Endothelial cell of umbilical vein (primary cell): Measurements from ENCODE around the gene NHS. TPM values are rescaled to one million over a fixed set of nuclear protein-coding genes. Genes with fewer than 3 reads are reported as not detected.

Source experiments
- BruUV-seq: library from RNA; stranded (reverse); fragments of 400-500 nt; replicated peaks from 2 replicates; lab custom pipeline; 2021; lab: Mats Ljungman, UMichigan
- CTCF ChIA-PET: fragments of 300-600, 350-600 bp; sonication (Branson Sonifier 250); formaldehyde crosslinking; loops from one replicate; lab custom pipeline; 2021; ENCODE audit warnings: antibody characterized with exemption, inconsistent platforms; lab: Charles Lee
- POLR2A ChIA-PET: fragments of 300-600, 350-600 bp; sonication (Branson Sonifier 250); formaldehyde crosslinking; loops from one replicate; lab custom pipeline; 2021; ENCODE audit warnings: antibody characterized with exemption, inconsistent platforms; lab: Charles Lee
- DNase-seq: peaks from one replicate; pipeline ENCODE4 v3.0.0-alpha.2; 2011; ENCODE audit warnings: low read depth, low spot score
- FAIRE-seq: peaks from 2 replicates; lab custom pipeline; 2011; peaks lifted over from hg19 to GRCh38; lab: Jason Lieb, UNC
- H2AFZ ChIP-seq: 2 replicates; pipeline ENCODE4 v1.6.0; 2012; ENCODE audit warnings: low read depth, low read length, control low read depth, inconsistent platforms
- H3K27ac ChIP-seq: 2 replicates; pipeline ENCODE4 v1.5.1; 2011; ENCODE audit warnings: low read depth, mild to moderate bottlenecking, control low read depth, low read length, moderate library complexity; ENCODE audit not compliant: insufficient read depth
- H3K27me3 ChIP-seq, 2 experiments: 2 replicates each; pipeline versions ENCODE4 v1.6.0 to v1.6.1; 2011; ENCODE audit warnings: low read length in 2 of 2, mixed read lengths in 1 of 2; ENCODE audit not compliant: control insufficient read depth in 2 of 2, insufficient read depth in 2 of 2
- H3K36me3 ChIP-seq, 2 experiments: 2 replicates in 1 of 2; 3 replicates in 1 of 2; pipeline ENCODE4 v1.5.1; 2011; ENCODE audit warnings: low read length in 2 of 2, mild to moderate bottlenecking in 1 of 2, moderate library complexity in 1 of 2; ENCODE audit not compliant: control insufficient read depth in 2 of 2, insufficient read depth in 2 of 2; ENCODE audit errors: extremely low read depth in 1 of 2
- H3K4me1 ChIP-seq: 3 replicates; pipeline ENCODE4 v1.5.1; 2011; ENCODE audit warnings: mild to moderate bottlenecking, low read length; ENCODE audit not compliant: control insufficient read depth, insufficient read depth; ENCODE audit errors: extremely low read depth
- H3K4me2 ChIP-seq: 2 replicates; pipeline ENCODE4 v1.6.1; 2011; ENCODE audit warnings: low read length, control low read depth, mixed read lengths; ENCODE audit not compliant: insufficient read depth
- H3K4me3 ChIP-seq, 3 experiments: fragments of 200-600 bp in 1 of 3; sonication (generic), shearing (Covaris generic) in 1 of 3; replicated peaks in 1 of 3; 2 replicates each; pipeline ENCODE4 v1.5.1; 2011 to 2016; ENCODE audit warnings: control low read depth in 3 of 3, low read length in 3 of 3, mild to moderate bottlenecking in 2 of 3, inconsistent platforms in 1 of 3, low read depth in 1 of 3, moderate library complexity in 1 of 3; ENCODE audit not compliant: insufficient read depth in 1 of 3
- H3K79me2 ChIP-seq: 2 replicates; pipeline ENCODE4 v1.6.0; 2012; ENCODE audit warnings: low read length, inconsistent platforms; ENCODE audit not compliant: control insufficient read depth, insufficient read depth
- H3K9ac ChIP-seq: replicated peaks from 2 replicates; pipeline ENCODE3; 2011; ENCODE audit warnings: low read length, control low read depth; ENCODE audit not compliant: insufficient read depth; ENCODE audit errors: extremely low read depth
- H3K9me1 ChIP-seq: replicated peaks from 3 replicates; pipeline ENCODE4 v1.6.0; 2011; ENCODE audit warnings: mild to moderate bottlenecking, low read length; ENCODE audit not compliant: control insufficient read depth, insufficient read depth; ENCODE audit errors: extremely low read depth
- H3K9me3 ChIP-seq: replicated peaks from 2 replicates; pipeline ENCODE4 v1.5.1; 2012; ENCODE audit warnings: low read length, inconsistent platforms; ENCODE audit not compliant: control insufficient read depth, insufficient read depth
- H4K20me1 ChIP-seq: replicated peaks from 2 replicates; pipeline ENCODE3; 2011; ENCODE audit warnings: mild to moderate bottlenecking, low read length; ENCODE audit not compliant: control insufficient read depth, insufficient read depth; ENCODE audit errors: extremely low read depth
- EZH2 ChIP-seq: IDR thresholded peaks from 2 replicates; pipeline ENCODE4 v1.6.1; 2012; ENCODE audit warnings: borderline replicate concordance, low read depth, mild to moderate bottlenecking, moderate library complexity, low read length, inconsistent platforms; ENCODE audit not compliant: severe bottlenecking
- FOS ChIP-seq: IDR thresholded peaks from 2 replicates; pipeline ENCODE4 v1.6.1; 2011; ENCODE audit warnings: mild to moderate bottlenecking, low read length, moderate library complexity, borderline replicate concordance; ENCODE audit not compliant: insufficient read depth
- GATA2 ChIP-seq: IDR thresholded peaks from 2 replicates; pipeline ENCODE4 v1.7.0; 2011; ENCODE audit warnings: low read depth, mild to moderate bottlenecking, moderate library complexity, mixed read lengths, low read length; ENCODE audit not compliant: insufficient read length, insufficient read depth
- JUN ChIP-seq: IDR thresholded peaks from 2 replicates; pipeline ENCODE4 v1.6.1; 2011; ENCODE audit warnings: borderline replicate concordance, low read depth; ENCODE audit not compliant: insufficient read length, insufficient read depth
- MYC ChIP-seq: IDR thresholded peaks from one replicate; pipeline ENCODE4 v1.6.1; 2011; ENCODE audit warnings: mild to moderate bottlenecking, low read depth, low read length
- POLR2A ChIP-seq: IDR thresholded peaks from 2 replicates; pipeline ENCODE4 v1.6.1; 2012; ENCODE audit warnings: low read depth, mild to moderate bottlenecking, control low read depth, low read length
- POLR2AphosphoS5 ChIP-seq: IDR thresholded peaks from 2 replicates; pipeline ENCODE4 v1.6.1; 2012; ENCODE audit warnings: low read depth, mild to moderate bottlenecking, control low read depth, low read length, moderate library complexity; ENCODE audit not compliant: insufficient read depth
- dilution Hi-C: fragments of 300-500 bp; cut with MboI; formaldehyde crosslinking; loops from one replicate; pipeline ENCODE4 v1.15.0; 2019; ENCODE audit warnings: low sequenced_read_pairs; ENCODE audit not compliant: extremely low pct_ligation_motif_present
- intact Hi-C: fragments of 100-400 bp; cut with micrococcal nuclease; formaldehyde crosslinking; loops from one replicate; pipeline ENCODE4 v1.10.0; 2022
- polyA plus RNA-seq, 4 experiments: library from polyadenylated mRNA; depleted of rRNA in 3 of 4; stranded (reverse) in 3 of 4; unstranded in 1 of 4; fragments of >200 nt; gene quantifications; 2 replicates each; pipeline versions ENCODE4 v1.2.1 to v1.2.3, GENCODE V29; 2011 to 2012; ENCODE audit warnings: missing spikeins in 1 of 4
- total RNA-seq: library from RNA; stranded (reverse); gene quantifications from 2 replicates; pipeline ENCODE4 v1.2.3, GENCODE V29; 2021
- TF ChIP-seq, protein P1 (sequence below), 2 donors: IDR thresholded peaks; 1 replicate in 1 of 2; 2 replicates in 1 of 2; pipeline ENCODE4 v1.5.1; 2011; ENCODE audit warnings: low read length in 2 of 2, mild to moderate bottlenecking in 2 of 2, moderate library complexity in 2 of 2, control low read depth in 1 of 2, inconsistent platforms in 1 of 2, low read depth in 1 of 2; ENCODE audit not compliant: insufficient read depth in 1 of 2; ENCODE audit errors: extremely low read depth in 1 of 2
- TF ChIP-seq, protein P2 (sequence below): IDR thresholded peaks from 2 replicates; pipeline ENCODE4 v1.6.1; 2011; ENCODE audit not compliant: insufficient read depth, insufficient read length

NHS gene
- total and polyA plus RNA-seq, 2 donors (not counting 3 experiments of a cell fraction or from before 2014, with no cell fraction given) = 0.07 to 0.46 TPM

DNA sequence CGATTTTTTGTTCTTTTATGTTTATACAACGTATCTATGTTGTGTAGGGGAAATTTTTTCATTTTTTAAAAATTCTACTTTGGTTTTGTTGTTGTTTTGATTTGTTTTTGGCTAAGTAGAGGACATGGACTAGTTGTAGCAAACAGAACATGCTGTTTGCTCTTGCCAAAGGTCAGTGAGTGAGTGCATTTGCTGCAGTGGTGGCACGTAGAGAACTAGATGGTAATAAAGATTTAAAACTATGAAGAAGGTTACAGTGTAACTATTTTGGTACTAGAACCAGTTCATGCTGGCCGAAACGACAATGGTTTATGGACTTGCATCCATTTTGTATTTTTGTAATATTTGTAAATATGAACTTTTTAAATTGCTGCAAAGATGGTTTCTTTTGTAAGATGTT lies 360.4 kb downstream of the NHS start:
- TF ChIP-seq POLR2AphosphoS5 (no peak), JUN (no peak), MYC (no peak)
- TF ChIP-seq, protein P1, sequence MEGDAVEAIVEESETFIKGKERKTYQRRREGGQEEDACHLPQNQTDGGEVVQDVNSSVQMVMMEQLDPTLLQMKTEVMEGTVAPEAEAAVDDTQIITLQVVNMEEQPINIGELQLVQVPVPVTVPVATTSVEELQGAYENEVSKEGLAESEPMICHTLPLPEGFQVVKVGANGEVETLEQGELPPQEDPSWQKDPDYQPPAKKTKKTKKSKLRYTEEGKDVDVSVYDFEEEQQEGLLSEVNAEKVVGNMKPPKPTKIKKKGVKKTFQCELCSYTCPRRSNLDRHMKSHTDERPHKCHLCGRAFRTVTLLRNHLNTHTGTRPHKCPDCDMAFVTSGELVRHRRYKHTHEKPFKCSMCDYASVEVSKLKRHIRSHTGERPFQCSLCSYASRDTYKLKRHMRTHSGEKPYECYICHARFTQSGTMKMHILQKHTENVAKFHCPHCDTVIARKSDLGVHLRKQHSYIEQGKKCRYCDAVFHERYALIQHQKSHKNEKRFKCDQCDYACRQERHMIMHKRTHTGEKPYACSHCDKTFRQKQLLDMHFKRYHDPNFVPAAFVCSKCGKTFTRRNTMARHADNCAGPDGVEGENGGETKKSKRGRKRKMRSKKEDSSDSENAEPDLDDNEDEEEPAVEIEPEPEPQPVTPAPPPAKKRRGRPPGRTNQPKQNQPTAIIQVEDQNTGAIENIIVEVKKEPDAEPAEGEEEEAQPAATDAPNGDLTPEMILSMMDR (IDR thresholded peaks at IDR 0.05; ENCODE audit: extremely low read depth in 1 of 2, insufficient read depth in 1 of 2, low read depth in 1 of 2, low read length in 2 of 2) = no peak
- Histone ChIP-seq H4K20me1 (no peaks in the 10 kb centered on the region), H3K27ac (no peak overlapping the region), H3K9me3 (no peaks in the 10 kb centered on the region), H3K27me3 (no peaks in the 10 kb centered on the region), H3K4me3 (no peak overlapping the region), H3K4me2 (no peak overlapping the region), H3K4me1 (no peaks in the 10 kb centered on the region), H3K36me3 (no peaks in the 10 kb centered on the region), H3K79me2 (peaks cover 15% of the 10 kb centered on the region), H3K9ac (no peak overlapping the region), H3K9me1 (no peaks in the 10 kb centered on the region), H2AFZ (no peak overlapping the region)
- ChIA-PET POLR2A (no interaction called here), CTCF (no interaction called here)
- intact Hi-C loops = loop anchor here (5.0 to 10.0 kb wide), 2 partner anchors 1247 to 1881 kb away; partner anchors contain the start of genes AP1S2 and PHKA2
- dilution Hi-C loops = no loop called here
- BruUV-seq = no TSS peak
- DNase-seq = no peak
- peak; percentile 18 for FAIRE-seq

DNA sequence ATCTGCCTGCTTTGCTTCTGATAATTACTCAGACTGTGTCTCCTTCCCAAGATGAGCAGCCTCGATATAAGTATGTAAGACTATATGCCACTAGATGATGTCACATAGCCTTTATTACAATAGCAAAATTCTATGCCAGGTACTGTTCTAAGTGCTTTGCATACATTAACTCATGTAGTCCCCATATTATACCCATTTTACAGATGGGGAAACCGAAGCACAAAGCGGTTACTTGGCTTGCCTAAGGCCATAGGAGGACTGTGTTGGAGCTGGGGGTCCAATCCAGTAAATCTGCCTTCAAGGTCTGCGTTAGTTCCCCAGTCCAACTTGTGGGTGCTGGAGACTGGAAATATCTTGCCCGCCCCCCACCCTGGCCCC lies 361.5 kb downstream of the NHS start:
- Histone ChIP-seq H3K9me3 (no peaks in the 10 kb centered on the region), H3K27me3 (no peaks in the 10 kb centered on the region), H3K9me1 (no peaks in the 10 kb centered on the region), H3K9ac (peak overlapping the region; percentile 27), H3K36me3 (no peaks in the 10 kb centered on the region), H4K20me1 (no peaks in the 10 kb centered on the region), H3K4me3 (peak overlapping the region in 2 of 3 experiments; percentile 16 to 38), H3K4me1 (no peaks in the 10 kb centered on the region), H2AFZ (peak overlapping the region; percentile 40), H3K27ac (peak overlapping the region; percentile 60), H3K4me2 (peak overlapping the region; percentile 57), H3K79me2 (peaks cover 18% of the 10 kb centered on the region)
- dilution Hi-C loops (no loop called here), intact Hi-C loops (loop anchor here (2.0 to 10.0 kb wide), 4 partner anchors 142 to 1882 kb away; partner anchors contain the start of genes AP1S2, PDHA1 and PHKA2)
- POLR2A ChIA-PET = interaction anchor here (0.6 kb wide), 1 partner anchor 958 kb away, joined by 9 read pairs; no protein-coding TSS in a partner anchor
- DNase-seq (no peak), FAIRE-seq (no peak)
- TF ChIP-seq JUN (no peak), GATA2 (no peak), FOS (no peak), EZH2 (no peak), POLR2A (no peak), POLR2AphosphoS5 (no peak), MYC (no peak)
- TF ChIP-seq, protein P1 (IDR thresholded peaks at IDR 0.05; ENCODE audit: extremely low read depth in 1 of 2, insufficient read depth in 1 of 2, low read depth in 1 of 2, low read length in 2 of 2) = no peak
- TF ChIP-seq, protein P2, sequence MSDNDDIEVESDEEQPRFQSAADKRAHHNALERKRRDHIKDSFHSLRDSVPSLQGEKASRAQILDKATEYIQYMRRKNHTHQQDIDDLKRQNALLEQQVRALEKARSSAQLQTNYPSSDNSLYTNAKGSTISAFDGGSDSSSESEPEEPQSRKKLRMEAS = no peak
- BruUV-seq = TSS peak; percentile 45
- CTCF ChIA-PET = no interaction called here
